HG02884 (cell line): ENCODE data around the gene CTNNBL1.

Source experiments
- ATAC-seq: cut with Tn5 transposase; IDR thresholded peaks from one replicate; pipeline ENCODE4 v1.9.1; 2021; ENCODE audit warnings: mild to moderate bottlenecking, moderate library complexity; ENCODE audit not compliant: unreplicated experiment

Gene CTNNBL1

GRCh38 chr20:37808233-37809070, 114.6 kb downstream of the CTNNBL1 start:
- ATAC-seq = no peak

DNA sequence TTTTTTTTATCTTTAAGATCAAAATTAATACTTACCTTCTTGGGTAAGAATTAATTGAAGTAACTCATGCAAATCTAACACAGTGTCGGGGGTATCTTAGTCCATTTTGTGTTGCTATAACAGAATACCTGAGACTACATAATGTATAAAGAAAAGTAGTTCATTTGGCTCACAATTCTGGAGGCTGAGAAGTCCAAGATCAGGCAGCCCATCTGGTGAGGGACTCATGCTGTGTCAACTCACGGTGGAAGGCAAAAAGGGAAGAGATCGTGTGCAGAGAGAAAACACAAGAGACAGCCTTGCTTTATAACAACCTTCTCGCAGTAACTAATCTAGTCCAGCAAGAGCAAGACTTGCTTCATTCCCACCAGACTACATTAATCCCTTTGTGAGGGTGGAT, 116.2 kb downstream of the CTNNBL1 start:
- ATAC-seq = no peak

- no peak for ATAC-seq
Observed at GRCh38 chr20:37816003-37816402, 122.2 kb downstream of the CTNNBL1 start.

DNA sequence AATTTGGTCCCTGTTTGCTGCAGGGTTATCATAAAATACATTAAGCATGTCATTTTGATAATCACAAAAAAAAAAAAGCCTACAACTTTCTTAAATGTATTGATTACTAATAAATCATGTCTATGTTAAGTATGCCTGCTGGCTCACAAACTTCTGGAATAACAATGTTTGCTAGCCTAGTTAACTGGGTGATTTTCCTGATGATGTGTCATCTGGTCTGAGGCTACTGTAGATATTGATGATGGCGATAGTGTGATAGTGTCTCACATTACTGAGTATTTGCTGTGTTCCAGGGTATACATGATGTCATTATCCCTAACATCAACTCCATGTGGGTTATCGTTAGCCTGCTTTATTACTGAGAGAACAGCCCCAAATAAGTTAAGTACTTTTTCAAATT, 122.9 kb downstream of the CTNNBL1 start:
- ATAC-seq = no peak

GRCh38 chr20:37821696-37822095, 127.9 kb downstream of the CTNNBL1 start:
- ATAC-seq = no peak

- ATAC-seq = no peak
Observed at GRCh38 chr20:37822141-37822601, 128.3 kb downstream of the CTNNBL1 start.

GRCh38 chr20:37823296-37823980, 129.6 kb downstream of the CTNNBL1 start:
- ATAC-seq = no peak

- ATAC-seq = no peak
Observed at GRCh38 chr20:37827605-37828004, 133.8 kb downstream of the CTNNBL1 start.

DNA sequence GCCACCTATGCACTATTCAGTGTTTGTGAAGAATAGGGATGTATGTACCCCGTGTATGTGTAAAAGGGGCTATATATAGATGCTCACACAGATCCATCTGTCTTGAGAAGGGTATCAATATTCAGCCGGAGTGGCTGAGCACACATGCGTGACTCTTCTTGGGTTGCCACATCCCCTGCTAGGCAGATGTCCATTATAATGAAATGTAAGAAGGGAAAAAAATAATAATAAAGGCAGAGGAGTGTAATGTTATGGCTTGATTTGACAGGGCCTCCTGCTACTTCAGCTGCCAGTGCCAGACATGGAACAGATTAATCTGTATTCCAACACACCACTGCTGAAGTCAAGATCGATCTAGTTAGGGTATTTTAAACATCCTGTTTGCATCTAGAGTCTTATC, 134.9 kb downstream of the CTNNBL1 start:
- no peak for ATAC-seq

DNA sequence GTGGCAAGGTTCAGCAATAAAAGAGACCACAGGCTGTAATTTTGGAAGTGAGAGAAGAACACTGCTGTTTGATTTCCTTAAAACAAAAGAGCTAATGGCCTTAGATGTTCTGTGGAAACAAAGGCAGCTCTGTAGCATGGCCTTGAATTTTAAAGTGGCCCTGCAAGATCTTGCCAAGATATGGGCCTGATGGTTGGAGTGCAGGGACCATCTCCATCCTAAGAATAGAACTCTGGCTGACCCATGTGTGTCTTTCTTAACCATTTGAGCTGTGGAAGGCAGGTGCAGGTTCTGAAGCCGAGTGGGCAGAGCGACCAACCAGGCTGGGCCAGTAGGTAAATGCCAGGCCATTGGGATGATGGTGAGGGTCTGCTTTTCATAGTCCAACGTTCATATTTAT, 135.3 kb downstream of the CTNNBL1 start:
- ATAC-seq = no peak

GRCh38 chr20:37833221-37833896, 139.5 kb downstream of the CTNNBL1 start:
- no peak for ATAC-seq

GRCh38 chr20:37836926-37837325, 143.1 kb downstream of the CTNNBL1 start:
- ATAC-seq = no peak

GRCh38 chr20:37837924-37838323, 144.1 kb downstream of the CTNNBL1 start:
- ATAC-seq = no peak

DNA sequence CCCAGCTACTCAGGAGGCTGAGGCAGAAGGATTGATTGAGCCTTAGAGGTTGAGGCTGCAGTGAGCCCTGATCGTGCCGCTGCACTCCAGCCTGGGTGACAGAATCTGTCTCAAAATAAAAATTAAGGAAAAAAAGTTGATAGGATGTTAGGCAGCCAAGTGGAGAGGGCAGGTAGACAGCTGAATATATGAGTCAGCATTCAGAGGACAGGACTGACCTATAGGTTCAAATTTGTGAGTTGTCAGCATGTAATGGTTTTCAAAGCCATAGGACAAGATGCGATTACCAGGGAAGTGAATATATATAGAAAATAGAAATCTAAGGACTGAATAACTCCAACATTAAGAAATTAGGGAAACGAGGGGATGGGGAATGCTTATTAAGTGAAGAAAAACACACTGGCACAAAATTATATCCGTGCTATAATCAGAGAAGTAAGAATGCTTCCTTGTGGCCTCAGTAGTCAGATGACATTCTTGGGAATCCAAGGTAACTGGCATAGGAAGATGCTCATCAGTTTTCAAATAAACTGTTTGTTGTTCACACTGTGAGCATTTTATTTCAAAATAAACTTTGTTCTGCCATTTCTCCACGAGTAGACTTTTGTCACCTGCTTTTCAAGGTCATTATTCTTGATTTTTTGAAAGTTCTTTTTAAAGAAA, 145.1 kb downstream of the CTNNBL1 start:
- ATAC-seq = no peak

DNA sequence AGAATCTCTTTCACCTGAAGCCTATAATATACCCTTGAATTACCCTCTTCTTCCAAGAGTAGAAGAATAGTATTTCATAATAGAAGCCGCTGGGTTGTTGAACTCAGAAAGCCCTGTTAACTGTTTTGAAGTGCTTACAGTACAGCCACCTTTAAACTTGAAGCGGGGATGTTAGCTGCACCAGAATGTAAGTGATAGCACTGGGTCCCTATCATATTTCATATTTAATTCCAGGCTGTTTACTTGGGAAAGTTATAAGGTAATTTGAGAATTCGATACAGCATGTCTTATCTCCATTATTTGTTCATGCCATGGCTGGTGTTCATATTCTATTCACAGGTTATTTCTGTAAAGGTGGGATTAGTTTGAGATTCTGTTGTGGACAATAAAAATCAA, 145.6 kb downstream of the CTNNBL1 start:
- no peak for ATAC-seq

- no peak for ATAC-seq
Observed at GRCh38 chr20:37839955-37840354, 146.1 kb downstream of the CTNNBL1 start.

GRCh38 chr20:37841389-37841788, 147.6 kb downstream of the CTNNBL1 start:
- no peak for ATAC-seq

GRCh38 chr20:37841971-37842370, 148.1 kb downstream of the CTNNBL1 start:
- ATAC-seq = no peak

DNA sequence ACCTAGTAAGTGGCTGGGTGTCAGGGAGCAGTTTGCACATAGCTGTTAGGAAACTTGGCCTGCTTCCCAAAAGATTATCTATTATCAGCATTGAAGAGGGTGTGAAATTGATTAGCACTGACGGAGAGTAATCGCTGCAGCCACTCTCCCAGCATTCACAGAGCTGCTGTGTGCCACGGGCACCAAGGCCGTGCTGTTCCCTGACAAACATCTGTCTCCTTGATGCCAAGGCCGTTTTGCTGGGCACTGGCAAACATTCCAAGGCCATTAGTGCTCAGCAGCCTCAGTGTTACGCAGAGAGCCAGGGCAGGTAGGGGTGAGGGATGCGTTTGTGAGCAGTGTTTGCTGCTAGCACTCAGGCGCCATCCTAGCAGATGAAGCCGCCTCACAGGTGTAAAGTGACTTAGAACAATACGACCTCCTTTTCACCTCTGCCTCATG, 151.4 kb downstream of the CTNNBL1 start:
- ATAC-seq = no peak

DNA sequence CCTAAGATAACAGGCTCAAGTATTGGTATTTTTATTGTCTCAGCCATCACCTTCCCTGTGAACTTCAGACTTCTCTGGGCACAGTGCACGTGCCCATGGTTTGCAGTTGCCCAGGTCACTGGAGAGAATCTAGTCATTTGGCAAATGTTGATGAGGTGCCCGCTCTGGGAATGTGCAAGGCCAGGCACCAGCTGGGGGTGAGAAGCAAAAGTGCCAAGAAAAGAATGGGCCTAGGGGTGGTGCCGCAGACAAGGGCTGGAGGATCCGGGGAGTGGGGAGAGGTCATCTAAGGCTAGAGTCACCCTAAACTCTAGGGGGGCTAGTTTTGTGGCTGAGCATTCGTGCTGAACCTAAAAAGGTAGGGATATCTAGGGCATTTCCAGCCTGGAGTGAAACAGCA, 152.0 kb downstream of the CTNNBL1 start:
- ATAC-seq = no peak

GRCh38 chr20:37846573-37846972, 152.7 kb downstream of the CTNNBL1 start:
- ATAC-seq = no peak
